H1 (cell line): ENCODE results near the gene EXOC6. TPM values are rescaled to one million over a fixed set of nuclear protein-coding genes. Genes with fewer than 3 reads are reported as not detected.

Source experiments
- CEBPB ChIP-seq: IDR thresholded peaks from 2 replicates; pipeline ENCODE4 v1.6.1; 2012; ENCODE audit warnings: low read depth, low read length
- KDM1A ChIP-seq: fragments of 200-600, 300-600 bp; sonication (generic); IDR thresholded peaks from 2 replicates; pipeline ENCODE4 v1.7.1; 2016; ENCODE audit warnings: mild to moderate bottlenecking, low read length, borderline replicate concordance
- POLR2A ChIP-seq, 2 experiments: IDR thresholded peaks; 1 replicate in 1 of 2; 2 replicates in 1 of 2; pipeline ENCODE4 v1.6.1; 2011; ENCODE audit warnings: low read depth in 2 of 2, low read length in 2 of 2, mild to moderate bottlenecking in 2 of 2; ENCODE audit errors: control extremely low read depth in 1 of 2
- SP1 ChIP-seq: IDR thresholded peaks from 2 replicates; pipeline ENCODE4 v1.6.1; 2011; ENCODE audit warnings: low read depth, low read length
- SP4 ChIP-seq: IDR thresholded peaks from 2 replicates; pipeline ENCODE4 v1.6.1; 2012; ENCODE audit warnings: low read length, inconsistent platforms
- polyA plus RNA-seq, 7 experiments: library from polyadenylated mRNA; depleted of rRNA in 3 of 7; stranded (reverse) in 5 of 7; unstranded in 2 of 7; fragments of >200 nt in 5 of 7; fragments of 200-250 nt in 2 of 7; gene quantifications; 1 replicate in 5 of 7; 2 replicates in 1 of 7; 4 replicates in 1 of 7; pipeline versions ENCODE4 v1.2.1 to v1.2.3, GENCODE V29; 2011 to 2013; ENCODE audit warnings: missing spikeins in 2 of 7, mixed read lengths in 2 of 7
- total RNA-seq: library from RNA; stranded (reverse); fragmentation: NEBNext Ultra II Directional; extraction: Animal tissue kit (Norgen Biotek cat#: 25700); gene quantifications from 2 replicates; pipeline ENCODE4 v1.2.1, GENCODE V29; 2021
- TF ChIP-seq, protein P1 (sequence below): fragments of 300-600 bp; sonication (generic); IDR thresholded peaks from 2 replicates; pipeline ENCODE4 v1.7.1; 2012; ENCODE audit warnings: low read length, moderate library complexity, mild to moderate bottlenecking, inconsistent platforms; ENCODE audit not compliant: insufficient replicate concordance

Gene EXOC6
- total and polyA plus RNA-seq, 2 of the 8 experiments (the other 6 are each of a cell fraction or from before 2014, with no cell fraction given), result 1.7 to 4.5 TPM

DNA sequence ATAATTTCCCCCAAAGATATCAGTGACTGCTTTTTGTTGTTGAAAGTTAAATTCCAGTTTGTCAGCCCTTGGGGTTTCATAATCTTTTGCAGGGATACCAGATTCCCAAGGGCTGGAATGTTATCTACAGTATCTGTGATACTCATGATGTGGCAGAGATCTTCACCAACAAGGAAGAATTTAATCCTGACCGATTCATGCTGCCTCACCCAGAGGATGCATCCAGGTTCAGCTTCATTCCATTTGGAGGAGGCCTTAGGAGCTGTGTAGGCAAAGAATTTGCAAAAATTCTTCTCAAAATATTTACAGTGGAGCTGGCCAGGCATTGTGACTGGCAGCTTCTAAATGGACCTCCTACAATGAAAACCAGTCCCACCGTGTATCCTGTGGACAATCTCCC is 228.6 kb downstream of the EXOC6 start (continued):
- TF ChIP-seq, protein P1, sequence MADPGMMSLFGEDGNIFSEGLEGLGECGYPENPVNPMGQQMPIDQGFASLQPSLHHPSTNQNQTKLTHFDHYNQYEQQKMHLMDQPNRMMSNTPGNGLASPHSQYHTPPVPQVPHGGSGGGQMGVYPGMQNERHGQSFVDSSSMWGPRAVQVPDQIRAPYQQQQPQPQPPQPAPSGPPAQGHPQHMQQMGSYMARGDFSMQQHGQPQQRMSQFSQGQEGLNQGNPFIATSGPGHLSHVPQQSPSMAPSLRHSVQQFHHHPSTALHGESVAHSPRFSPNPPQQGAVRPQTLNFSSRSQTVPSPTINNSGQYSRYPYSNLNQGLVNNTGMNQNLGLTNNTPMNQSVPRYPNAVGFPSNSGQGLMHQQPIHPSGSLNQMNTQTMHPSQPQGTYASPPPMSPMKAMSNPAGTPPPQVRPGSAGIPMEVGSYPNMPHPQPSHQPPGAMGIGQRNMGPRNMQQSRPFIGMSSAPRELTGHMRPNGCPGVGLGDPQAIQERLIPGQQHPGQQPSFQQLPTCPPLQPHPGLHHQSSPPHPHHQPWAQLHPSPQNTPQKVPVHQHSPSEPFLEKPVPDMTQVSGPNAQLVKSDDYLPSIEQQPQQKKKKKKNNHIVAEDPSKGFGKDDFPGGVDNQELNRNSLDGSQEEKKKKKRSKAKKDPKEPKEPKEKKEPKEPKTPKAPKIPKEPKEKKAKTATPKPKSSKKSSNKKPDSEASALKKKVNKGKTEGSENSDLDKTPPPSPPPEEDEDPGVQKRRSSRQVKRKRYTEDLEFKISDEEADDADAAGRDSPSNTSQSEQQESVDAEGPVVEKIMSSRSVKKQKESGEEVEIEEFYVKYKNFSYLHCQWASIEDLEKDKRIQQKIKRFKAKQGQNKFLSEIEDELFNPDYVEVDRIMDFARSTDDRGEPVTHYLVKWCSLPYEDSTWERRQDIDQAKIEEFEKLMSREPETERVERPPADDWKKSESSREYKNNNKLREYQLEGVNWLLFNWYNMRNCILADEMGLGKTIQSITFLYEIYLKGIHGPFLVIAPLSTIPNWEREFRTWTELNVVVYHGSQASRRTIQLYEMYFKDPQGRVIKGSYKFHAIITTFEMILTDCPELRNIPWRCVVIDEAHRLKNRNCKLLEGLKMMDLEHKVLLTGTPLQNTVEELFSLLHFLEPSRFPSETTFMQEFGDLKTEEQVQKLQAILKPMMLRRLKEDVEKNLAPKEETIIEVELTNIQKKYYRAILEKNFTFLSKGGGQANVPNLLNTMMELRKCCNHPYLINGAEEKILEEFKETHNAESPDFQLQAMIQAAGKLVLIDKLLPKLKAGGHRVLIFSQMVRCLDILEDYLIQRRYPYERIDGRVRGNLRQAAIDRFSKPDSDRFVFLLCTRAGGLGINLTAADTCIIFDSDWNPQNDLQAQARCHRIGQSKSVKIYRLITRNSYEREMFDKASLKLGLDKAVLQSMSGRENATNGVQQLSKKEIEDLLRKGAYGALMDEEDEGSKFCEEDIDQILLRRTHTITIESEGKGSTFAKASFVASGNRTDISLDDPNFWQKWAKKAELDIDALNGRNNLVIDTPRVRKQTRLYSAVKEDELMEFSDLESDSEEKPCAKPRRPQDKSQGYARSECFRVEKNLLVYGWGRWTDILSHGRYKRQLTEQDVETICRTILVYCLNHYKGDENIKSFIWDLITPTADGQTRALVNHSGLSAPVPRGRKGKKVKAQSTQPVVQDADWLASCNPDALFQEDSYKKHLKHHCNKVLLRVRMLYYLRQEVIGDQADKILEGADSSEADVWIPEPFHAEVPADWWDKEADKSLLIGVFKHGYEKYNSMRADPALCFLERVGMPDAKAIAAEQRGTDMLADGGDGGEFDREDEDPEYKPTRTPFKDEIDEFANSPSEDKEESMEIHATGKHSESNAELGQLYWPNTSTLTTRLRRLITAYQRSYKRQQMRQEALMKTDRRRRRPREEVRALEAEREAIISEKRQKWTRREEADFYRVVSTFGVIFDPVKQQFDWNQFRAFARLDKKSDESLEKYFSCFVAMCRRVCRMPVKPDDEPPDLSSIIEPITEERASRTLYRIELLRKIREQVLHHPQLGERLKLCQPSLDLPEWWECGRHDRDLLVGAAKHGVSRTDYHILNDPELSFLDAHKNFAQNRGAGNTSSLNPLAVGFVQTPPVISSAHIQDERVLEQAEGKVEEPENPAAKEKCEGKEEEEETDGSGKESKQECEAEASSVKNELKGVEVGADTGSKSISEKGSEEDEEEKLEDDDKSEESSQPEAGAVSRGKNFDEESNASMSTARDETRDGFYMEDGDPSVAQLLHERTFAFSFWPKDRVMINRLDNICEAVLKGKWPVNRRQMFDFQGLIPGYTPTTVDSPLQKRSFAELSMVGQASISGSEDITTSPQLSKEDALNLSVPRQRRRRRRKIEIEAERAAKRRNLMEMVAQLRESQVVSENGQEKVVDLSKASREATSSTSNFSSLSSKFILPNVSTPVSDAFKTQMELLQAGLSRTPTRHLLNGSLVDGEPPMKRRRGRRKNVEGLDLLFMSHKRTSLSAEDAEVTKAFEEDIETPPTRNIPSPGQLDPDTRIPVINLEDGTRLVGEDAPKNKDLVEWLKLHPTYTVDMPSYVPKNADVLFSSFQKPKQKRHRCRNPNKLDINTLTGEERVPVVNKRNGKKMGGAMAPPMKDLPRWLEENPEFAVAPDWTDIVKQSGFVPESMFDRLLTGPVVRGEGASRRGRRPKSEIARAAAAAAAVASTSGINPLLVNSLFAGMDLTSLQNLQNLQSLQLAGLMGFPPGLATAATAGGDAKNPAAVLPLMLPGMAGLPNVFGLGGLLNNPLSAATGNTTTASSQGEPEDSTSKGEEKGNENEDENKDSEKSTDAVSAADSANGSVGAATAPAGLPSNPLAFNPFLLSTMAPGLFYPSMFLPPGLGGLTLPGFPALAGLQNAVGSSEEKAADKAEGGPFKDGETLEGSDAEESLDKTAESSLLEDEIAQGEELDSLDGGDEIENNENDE, result no peak
- no peak for TF ChIP-seq POLR2A (IDR thresholded peaks at IDR 0.05; ENCODE audit: control extremely low read depth in 1 of 2, low read depth in 2 of 2, low read length in 2 of 2)
- no peak for TF ChIP-seq SP1
- no peak for TF ChIP-seq SP4
- no peak for TF ChIP-seq KDM1A
- no peak for TF ChIP-seq CEBPB
